HG03469 (cell line): ENCODE measurements around the gene WDR70.
"Not testable (repeated sequence)": the region's sequence is repeated elsewhere in the genome, so short reads cannot be mapped to it uniquely, and the experiment has no call there.

ENCODE experiments used
- ATAC-seq: cut with Tn5 transposase; IDR thresholded peaks from one replicate; pipeline ENCODE4 v1.9.1; 2021; ENCODE audit warnings: mild to moderate bottlenecking, moderate library complexity, moderate number of reproducible peaks; ENCODE audit not compliant: unreplicated experiment

Gene WDR70

GRCh38 chr5:37786862-37787519, 407.9 kb downstream of the WDR70 start:
- ATAC-seq = no peak

DNA sequence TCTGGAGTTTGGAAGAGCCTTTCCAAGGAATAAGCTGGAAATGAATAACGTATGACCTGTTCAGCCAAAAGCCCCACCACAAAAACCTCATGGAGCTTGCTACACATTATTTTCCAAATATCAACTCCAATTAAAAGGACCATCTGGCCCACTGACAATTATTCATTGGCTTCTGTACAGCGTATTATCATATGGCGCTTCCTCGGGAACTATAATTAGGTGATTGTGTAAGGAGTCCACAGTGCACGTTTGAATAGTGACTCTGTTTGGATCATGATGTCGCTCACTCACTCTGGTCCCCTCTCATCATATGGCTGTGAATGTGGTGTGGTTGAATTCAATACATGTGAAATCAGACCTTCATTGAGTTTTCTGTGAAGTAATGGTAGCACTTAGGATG, 408.6 kb downstream of the WDR70 start:
- ATAC-seq = no peak

DNA sequence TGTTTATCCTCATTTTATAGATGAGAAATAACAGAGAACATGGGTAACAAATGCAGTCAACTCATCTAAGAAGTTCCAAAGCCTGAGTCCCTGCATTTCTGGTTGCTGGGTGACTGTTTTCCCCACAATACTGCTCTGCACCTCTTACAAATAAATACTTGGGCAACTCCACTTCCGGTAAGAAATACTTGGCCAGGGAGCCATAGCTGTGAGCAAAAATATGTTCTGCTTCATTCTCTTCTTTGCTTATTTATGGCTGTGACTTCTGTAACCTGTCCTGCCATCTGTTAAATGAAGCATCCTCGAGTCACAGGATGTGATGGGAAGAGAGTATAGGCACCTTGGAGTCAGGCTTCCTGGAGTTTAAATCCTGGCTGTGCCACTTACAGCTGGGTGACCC, 410.9 kb downstream of the WDR70 start:
- no peak for ATAC-seq

- ATAC-seq = no peak
Observed at GRCh38 chr5:37791321-37791720, 412.2 kb downstream of the WDR70 start.

- no peak for ATAC-seq
Observed at GRCh38 chr5:37792975-37793631, 414.0 kb downstream of the WDR70 start.

GRCh38 chr5:37795292-37795691, 416.2 kb downstream of the WDR70 start:
- not testable (repeated sequence) for ATAC-seq

DNA sequence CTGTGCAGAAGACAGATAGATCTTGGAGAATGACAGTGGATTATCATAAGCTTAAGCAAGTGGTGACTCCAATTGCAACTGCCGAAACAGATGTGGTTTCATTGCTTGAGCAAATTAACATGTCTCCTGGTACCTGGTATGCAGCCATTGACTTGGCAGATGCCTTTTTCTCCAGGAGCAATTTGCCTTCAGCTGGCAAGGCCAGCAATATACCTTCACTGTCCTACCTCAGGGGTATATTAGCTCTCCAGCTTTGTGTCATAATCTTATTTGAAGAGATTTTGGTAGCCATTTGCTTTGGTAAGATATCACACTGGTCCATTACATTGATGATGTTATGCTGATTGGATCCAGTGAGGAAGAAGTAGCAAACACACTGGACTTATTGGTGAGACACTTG, 417.3 kb downstream of the WDR70 start:
- not testable (repeated sequence) for ATAC-seq

GRCh38 chr5:37799865-37800421, 420.8 kb downstream of the WDR70 start:
- ATAC-seq = no peak

DNA sequence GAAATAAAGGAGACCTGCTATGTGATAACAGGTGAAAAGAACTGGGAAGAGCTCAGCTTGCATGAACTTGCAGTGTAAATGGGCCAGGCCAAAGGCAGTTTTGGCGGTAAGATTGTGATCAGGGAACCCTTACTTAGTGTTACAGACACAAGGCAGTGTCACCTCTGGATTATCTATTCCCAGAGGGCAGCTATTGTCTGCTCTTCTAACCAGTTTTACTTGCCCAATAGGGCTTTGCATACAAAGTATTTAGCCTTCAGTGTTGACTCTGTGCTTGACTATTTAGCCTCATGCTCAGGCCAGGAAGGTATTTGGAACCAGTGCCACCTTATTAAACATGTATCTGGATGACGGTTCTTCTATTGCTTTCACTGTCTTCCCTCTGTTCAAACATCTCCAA, 422.4 kb downstream of the WDR70 start:
- no peak for ATAC-seq
